Stimulated activated CD4-positive, alpha-beta T cell treated with anti-CD3 and anti-CD28 coated beads, Interleukin-1b, Interleukin-23, amount 100 ng/mL, for 1 hour (primary cell): ENCODE data around the gene PSMB9.

Source experiments
- DNase-seq, 2 donors: peaks; one replicate each; pipeline ENCODE4 v3.0.0-alpha.2; 2020; ENCODE audit warnings: low read depth in 2 of 2

Gene PSMB9

GRCh38 chr6:32839356-32839755, 14.6 kb upstream of the PSMB9 start:
- DNase-seq = no peak

- DNase-seq = no peak
Measured at GRCh38 chr6:32840604-32841246, 13.3 kb upstream of the PSMB9 start.

- no peak for DNase-seq
Measured at GRCh38 chr6:32842021-32842650, 11.9 kb upstream of the PSMB9 start.

GRCh38 chr6:32842690-32843089, 11.3 kb upstream of the PSMB9 start:
- no peak for DNase-seq

GRCh38 chr6:32843331-32843978, 10.5 kb upstream of the PSMB9 start:
- no peak for DNase-seq

GRCh38 chr6:32843979-32844838, 9.8 kb upstream of the PSMB9 start, which contains the start of gene PSMB8:
PSMB8 (minus strand) TSS chr6:32844047; CDS start chr6:32843996, 51 bp downstream.
- peak; percentile 95 to 96 for DNase-seq

- no peak for DNase-seq
Measured at GRCh38 chr6:32844839-32845383, 9.1 kb upstream of the PSMB9 start.

GRCh38 chr6:32845384-32845884, 8.6 kb upstream of the PSMB9 start:
- no peak for DNase-seq

- no peak for DNase-seq
Measured at GRCh38 chr6:32847004-32847403, 7.0 kb upstream of the PSMB9 start.

- DNase-seq = no peak
Measured at GRCh38 chr6:32847795-32848194, 6.2 kb upstream of the PSMB9 start.

- no peak for DNase-seq
Measured at GRCh38 chr6:32849126-32849525, 4.9 kb upstream of the PSMB9 start.

GRCh38 chr6:32851025-32851424, 3.0 kb upstream of the PSMB9 start:
- no peak for DNase-seq

- DNase-seq = no peak
Measured at GRCh38 chr6:32852018-32852843, 1.8 kb upstream of the PSMB9 start.

GRCh38 chr6:32852844-32853540, 1.0 kb upstream of the PSMB9 start:
- no peak for DNase-seq

- DNase-seq = no peak
Measured at GRCh38 chr6:32854376-32855178, 585 bp downstream of the PSMB9 start.

- no peak for DNase-seq
Measured at GRCh38 chr6:32855467-32856174, 1.6 kb downstream of the PSMB9 start.

- no peak for DNase-seq
Measured at GRCh38 chr6:32857156-32857891, 3.3 kb downstream of the PSMB9 start.

- no peak for DNase-seq
Measured at GRCh38 chr6:32858194-32858593, 4.2 kb downstream of the PSMB9 start.
